ENCODE results near the gene CHRNB2. TPM values are rescaled to one million over a fixed set of nuclear protein-coding genes. Genes with fewer than 3 reads are reported as not detected.

Gene CHRNB2
- total RNA-seq, 1 donor from 2014 or later, result 0.11 TPM

GRCh38 chr1:154539486-154540483 lies 27.8 kb upstream of the CHRNB2 start:
- no peak overlapping the region for H3K4me3 Mint-ChIP-seq
- peaks cover 17% of the 10 kb centered on the region for H3K27me3 Mint-ChIP-seq (ENCODE audit: insufficient read depth, low read depth)
- no peak overlapping the region for H3K4me2 ChIP-seq
- TF ChIP-seq EZH2 (IDR thresholded peaks at IDR 0.05) (no peak), CTCF (IDR thresholded peaks at IDR 0.05) (no peak), EZH2phosphoT487 (IDR thresholded peaks at IDR 0.05) (no peak)
- H3K27ac Mint-ChIP-seq, result peak overlapping the region; percentile 55
- no peak overlapping the region for H2AFZ ChIP-seq (replicated peaks)
- no peaks in the 10 kb centered on the region for H3F3A ChIP-seq (ENCODE audit: low read depth)
- no peaks in the 10 kb centered on the region for H3K9me3 ChIP-seq (ENCODE audit: low read depth)
- H3K36me3 Mint-ChIP-seq, result no peaks in the 10 kb centered on the region
- no peaks in the 10 kb centered on the region for H3K36me3 ChIP-seq
- no peaks in the 10 kb centered on the region for H3K27me3 ChIP-seq
- no peaks in the 10 kb centered on the region for H3K4me1 ChIP-seq
- peaks cover 4% of the 10 kb centered on the region for H3K9me3 Mint-ChIP-seq
- H4K20me1 ChIP-seq (ENCODE audit: low read depth), result no peaks in the 10 kb centered on the region
- H3K79me2 ChIP-seq (ENCODE audit: low read depth), result no peaks in the 10 kb centered on the region
- no peak overlapping the region for H3K4me3 ChIP-seq
- no peak overlapping the region for H3K27ac ChIP-seq
- no peak overlapping the region for H3K9ac ChIP-seq
- peaks cover 3% of the 10 kb centered on the region for H3K4me1 Mint-ChIP-seq
- no peak for DNase-seq (ENCODE audit: low spot score)

GRCh38 chr1:154541231-154541630 lies 26.3 kb upstream of the CHRNB2 start:
- Histone ChIP-seq H3K4me1 (no peaks in the 10 kb centered on the region), H3K9ac (no peak overlapping the region), H3K4me2 (no peak overlapping the region), H3K27ac (no peak overlapping the region), H2AFZ (replicated peaks) (no peak overlapping the region), H3K36me3 (no peaks in the 10 kb centered on the region), H3K27me3 (no peaks in the 10 kb centered on the region), H3K4me3 (no peak overlapping the region), H3F3A (ENCODE audit: low read depth) (no peaks in the 10 kb centered on the region), H3K79me2 (ENCODE audit: low read depth) (no peaks in the 10 kb centered on the region), H3K9me3 (ENCODE audit: low read depth) (no peaks in the 10 kb centered on the region), H4K20me1 (ENCODE audit: low read depth) (no peaks in the 10 kb centered on the region)
- H3K27me3 Mint-ChIP-seq (ENCODE audit: insufficient read depth, low read depth), result peaks cover 11% of the 10 kb centered on the region
- no peak for DNase-seq (ENCODE audit: low spot score)
- no peak for TF ChIP-seq EZH2 (IDR thresholded peaks at IDR 0.05)
- TF ChIP-seq CTCF (IDR thresholded peaks at IDR 0.05), result no peak
- TF ChIP-seq EZH2phosphoT487 (IDR thresholded peaks at IDR 0.05), result no peak
- no peak overlapping the region for H3K27ac Mint-ChIP-seq
- H3K36me3 Mint-ChIP-seq, result no peaks in the 10 kb centered on the region
- no peaks in the 10 kb centered on the region for H3K9me3 Mint-ChIP-seq
- peaks cover 3% of the 10 kb centered on the region for H3K4me1 Mint-ChIP-seq
- H3K4me3 Mint-ChIP-seq, result no peak overlapping the region

GRCh38 chr1:154546264-154547063 lies 21.1 kb upstream of the CHRNB2 start:
- TF ChIP-seq EZH2 (IDR thresholded peaks at IDR 0.05) (no peak), CTCF (IDR thresholded peaks at IDR 0.05) (peak; percentile 73)
- H3K36me3 Mint-ChIP-seq, result peaks cover 12% of the 10 kb centered on the region
- DNase-seq (ENCODE audit: low spot score), result peak; percentile 84
- H3K36me3 ChIP-seq, result no peaks in the 10 kb centered on the region
- no peak overlapping the region for H3K27ac Mint-ChIP-seq
- H3K9me3 ChIP-seq (ENCODE audit: low read depth), result no peaks in the 10 kb centered on the region
- no peaks in the 10 kb centered on the region for H3K4me1 ChIP-seq
- H3K27me3 ChIP-seq, result no peaks in the 10 kb centered on the region
- H4K20me1 ChIP-seq (ENCODE audit: low read depth), result peaks cover 21% of the 10 kb centered on the region
- no peak overlapping the region for H2AFZ ChIP-seq (replicated peaks)
- H3K79me2 ChIP-seq (ENCODE audit: low read depth), result no peaks in the 10 kb centered on the region
- H3K4me1 Mint-ChIP-seq, result no peaks in the 10 kb centered on the region
- H3K9me3 Mint-ChIP-seq, result no peaks in the 10 kb centered on the region
- H3K27ac ChIP-seq, result no peak overlapping the region
- no peak overlapping the region for H3K4me3 Mint-ChIP-seq
- peaks cover 14% of the 10 kb centered on the region for H3F3A ChIP-seq (ENCODE audit: low read depth)
- H3K4me3 ChIP-seq, result no peak overlapping the region
- H3K9ac ChIP-seq, result no peak overlapping the region
- H3K27me3 Mint-ChIP-seq (ENCODE audit: insufficient read depth, low read depth), result peaks cover 6% of the 10 kb centered on the region
- no peak overlapping the region for H3K4me2 ChIP-seq

Measured in neural progenitor cell (in vitro differentiated cells).